ENCODE data around the gene ICAM3. TPM values are rescaled to one million over a fixed set of nuclear protein-coding genes. Genes with fewer than 3 reads are reported as not detected.

The ICAM3 gene
- total RNA-seq, 1 experiment from 2014 or later, result 28.3 TPM

GRCh38 chr19:10361569-10362011, 22.2 kb upstream of the ICAM3 start:
- H3K9me3 ChIP-seq (ENCODE audit: control insufficient read depth, low read depth, low read length), result no peaks in the 10 kb centered on the region
- H2AFZ ChIP-seq (ENCODE audit: low read length), result no peak overlapping the region
- H3K79me1 ChIP-seq (ENCODE audit: insufficient read depth, low read depth, low read length, poor library complexity, severe bottlenecking), result no peaks in the 10 kb centered on the region
- H4K8ac ChIP-seq (replicated peaks; ENCODE audit: insufficient read length, low read depth, low read length), result no peak overlapping the region
- no peaks in the 10 kb centered on the region for H3K4me1 ChIP-seq (ENCODE audit: insufficient read depth, low read length)
- no peaks in the 10 kb centered on the region for H4K20me1 ChIP-seq (ENCODE audit: control insufficient read depth, insufficient read depth, insufficient read length)
- H4K91ac ChIP-seq (ENCODE audit: insufficient read length, low read depth, low read length), result no peak overlapping the region
- no peak overlapping the region for H4K5ac ChIP-seq (ENCODE audit: insufficient read length, low read depth, low read length)
- peaks cover 7 to 46% (median 37%) of the 10 kb centered on the region in 3 experiments; a peak in 6 of 7 replicates for H3K36me3 Mint-ChIP-seq (ENCODE audit: insufficient read depth in 1 of 3, low read depth in 3 of 3)
- H2AK5ac ChIP-seq (ENCODE audit: insufficient read length, low read length), result no peak overlapping the region
- no peaks in the 10 kb centered on the region for H3K27me3 ChIP-seq (ENCODE audit: insufficient read depth, low read length)
- H3K23ac ChIP-seq (ENCODE audit: insufficient read length, low read depth, low read length), result no peak overlapping the region
- no peaks in the 10 kb centered on the region for H3K79me2 ChIP-seq (ENCODE audit: insufficient read depth, low read length)
- H3K56ac ChIP-seq (ENCODE audit: insufficient read length, low read depth, low read length), result no peak overlapping the region
- no peaks in the 10 kb centered on the region; the same call in 1 of the 2 replicates for H3K27me3 Mint-ChIP-seq (ENCODE audit: low read depth)
- WGBS (ENCODE audit: extremely low coverage, insufficient read length, low lambda C conversion rate), result no CpG with 5 or more reads among the region's 16 CpGs
- H3K4me3 Mint-ChIP-seq, result no peak overlapping the region
- H3K4me1 Mint-ChIP-seq, result no peaks in the 10 kb centered on the region
- no peak overlapping the region for H3K27ac ChIP-seq (ENCODE audit: insufficient read length, low read depth, low read length)
- H2BK15ac ChIP-seq (ENCODE audit: low read depth, low read length), result no peak overlapping the region
- no peak overlapping the region for H3K9ac ChIP-seq (ENCODE audit: extremely low read depth, insufficient read length, low read length)
- no peak overlapping the region for H2BK5ac ChIP-seq (ENCODE audit: insufficient read length, low read length)
- no peak overlapping the region for H2BK12ac ChIP-seq (ENCODE audit: insufficient read length, low read depth, low read length)
- no peaks in the 10 kb centered on the region for H3K9me3 Mint-ChIP-seq
- no peaks in the 10 kb centered on the region for H3K23me2 ChIP-seq (ENCODE audit: insufficient read length, low read depth, low read length, poor library complexity, severe bottlenecking)
- no peak overlapping the region for H3K14ac ChIP-seq (ENCODE audit: insufficient read depth, low read length)
- H2BK120ac ChIP-seq (ENCODE audit: low read depth, low read length, poor library complexity, severe bottlenecking), result no peak overlapping the region
- H3K27ac Mint-ChIP-seq, result peak overlapping the region in 1 of 3 experiments; percentile 78; a peak in 1 of 7 replicates
- H3K4me2 ChIP-seq (ENCODE audit: insufficient read depth, insufficient read length, low read length), result no peak overlapping the region
- H2BK20ac ChIP-seq (ENCODE audit: low read depth, low read length, poor library complexity, severe bottlenecking), result no peak overlapping the region
- no peak for DNase-seq
- H3T11ph ChIP-seq (ENCODE audit: low read length), result no peak overlapping the region
- H3K18ac ChIP-seq (ENCODE audit: insufficient read length, low read depth, low read length), result no peak overlapping the region
- no peak overlapping the region for H3K4ac ChIP-seq (ENCODE audit: low read depth, low read length)
- TF ChIP-seq, protein P1, sequence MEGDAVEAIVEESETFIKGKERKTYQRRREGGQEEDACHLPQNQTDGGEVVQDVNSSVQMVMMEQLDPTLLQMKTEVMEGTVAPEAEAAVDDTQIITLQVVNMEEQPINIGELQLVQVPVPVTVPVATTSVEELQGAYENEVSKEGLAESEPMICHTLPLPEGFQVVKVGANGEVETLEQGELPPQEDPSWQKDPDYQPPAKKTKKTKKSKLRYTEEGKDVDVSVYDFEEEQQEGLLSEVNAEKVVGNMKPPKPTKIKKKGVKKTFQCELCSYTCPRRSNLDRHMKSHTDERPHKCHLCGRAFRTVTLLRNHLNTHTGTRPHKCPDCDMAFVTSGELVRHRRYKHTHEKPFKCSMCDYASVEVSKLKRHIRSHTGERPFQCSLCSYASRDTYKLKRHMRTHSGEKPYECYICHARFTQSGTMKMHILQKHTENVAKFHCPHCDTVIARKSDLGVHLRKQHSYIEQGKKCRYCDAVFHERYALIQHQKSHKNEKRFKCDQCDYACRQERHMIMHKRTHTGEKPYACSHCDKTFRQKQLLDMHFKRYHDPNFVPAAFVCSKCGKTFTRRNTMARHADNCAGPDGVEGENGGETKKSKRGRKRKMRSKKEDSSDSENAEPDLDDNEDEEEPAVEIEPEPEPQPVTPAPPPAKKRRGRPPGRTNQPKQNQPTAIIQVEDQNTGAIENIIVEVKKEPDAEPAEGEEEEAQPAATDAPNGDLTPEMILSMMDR (conservative IDR thresholded peaks at IDR 0.05), result no peak

All from H9 (cell line).